8988T (cell line): Measurements from ENCODE around the gene WASF3.
"Not testable (repeated sequence)": the region's sequence is repeated elsewhere in the genome, so short reads cannot be mapped to it uniquely, and the experiment has no call there.

Source experiments
- DNase-seq: peaks from one replicate; pipeline ENCODE4 v3.0.0; 2011

The WASF3 gene

GRCh38 chr13:26590951-26591350, 33.5 kb downstream of the WASF3 start:
- DNase-seq = no peak

- no peak for DNase-seq
Observed at GRCh38 chr13:26591672-26592071, 34.2 kb downstream of the WASF3 start.

GRCh38 chr13:26593661-26594060, 36.2 kb downstream of the WASF3 start:
- DNase-seq = no peak

GRCh38 chr13:26594363-26594762, 36.9 kb downstream of the WASF3 start:
- no peak for DNase-seq

GRCh38 chr13:26596458-26596857, 39.0 kb downstream of the WASF3 start:
- no peak for DNase-seq

- DNase-seq = no peak
Observed at GRCh38 chr13:26599403-26599802, 41.9 kb downstream of the WASF3 start.

- no peak for DNase-seq
Observed at GRCh38 chr13:26599860-26600259, 42.4 kb downstream of the WASF3 start.

- DNase-seq = no peak
Observed at GRCh38 chr13:26600343-26600742, 42.9 kb downstream of the WASF3 start.

- DNase-seq = no peak
Observed at GRCh38 chr13:26601669-26602068, 44.2 kb downstream of the WASF3 start.

GRCh38 chr13:26602783-26603182, 45.3 kb downstream of the WASF3 start:
- no peak for DNase-seq

GRCh38 chr13:26604784-26605545, 47.5 kb downstream of the WASF3 start:
- no peak for DNase-seq

GRCh38 chr13:26605845-26606244, 48.4 kb downstream of the WASF3 start:
- no peak for DNase-seq

GRCh38 chr13:26606631-26607030, 49.1 kb downstream of the WASF3 start:
- DNase-seq = no peak

- no peak for DNase-seq
Observed at GRCh38 chr13:26614721-26615120, 57.2 kb downstream of the WASF3 start.

- DNase-seq = no peak
Observed at GRCh38 chr13:26616126-26616525, 58.6 kb downstream of the WASF3 start.

- no peak for DNase-seq
Observed at GRCh38 chr13:26618726-26619125, 61.2 kb downstream of the WASF3 start.

GRCh38 chr13:26619358-26619757, 61.9 kb downstream of the WASF3 start:
- DNase-seq = no peak

- no peak for DNase-seq
Observed at GRCh38 chr13:26621731-26622401, 64.4 kb downstream of the WASF3 start.

- DNase-seq = no peak
Observed at GRCh38 chr13:26623125-26623524, 65.6 kb downstream of the WASF3 start.

- no peak for DNase-seq
Observed at GRCh38 chr13:26624572-26624971, 67.1 kb downstream of the WASF3 start.

GRCh38 chr13:26626271-26626670, 68.8 kb downstream of the WASF3 start:
- no peak for DNase-seq

- no peak for DNase-seq
Observed at GRCh38 chr13:26628706-26629105, 71.2 kb downstream of the WASF3 start.

- no peak for DNase-seq
Observed at GRCh38 chr13:26629260-26629825, 71.9 kb downstream of the WASF3 start.

- DNase-seq = not testable (repeated sequence)
Observed at GRCh38 chr13:26635634-26636033, 78.2 kb downstream of the WASF3 start.
